HG03439 (cell line): ENCODE results near the gene SIK3.

Source experiments
- ATAC-seq: cut with Tn5 transposase; IDR thresholded peaks from one replicate; pipeline ENCODE4 v1.9.1; 2021; ENCODE audit warnings: mild to moderate bottlenecking, moderate library complexity; ENCODE audit not compliant: unreplicated experiment

Gene SIK3

GRCh38 chr11:116933961-116934360 is 164.3 kb downstream of the SIK3 start:
- ATAC-seq: no peak

DNA sequence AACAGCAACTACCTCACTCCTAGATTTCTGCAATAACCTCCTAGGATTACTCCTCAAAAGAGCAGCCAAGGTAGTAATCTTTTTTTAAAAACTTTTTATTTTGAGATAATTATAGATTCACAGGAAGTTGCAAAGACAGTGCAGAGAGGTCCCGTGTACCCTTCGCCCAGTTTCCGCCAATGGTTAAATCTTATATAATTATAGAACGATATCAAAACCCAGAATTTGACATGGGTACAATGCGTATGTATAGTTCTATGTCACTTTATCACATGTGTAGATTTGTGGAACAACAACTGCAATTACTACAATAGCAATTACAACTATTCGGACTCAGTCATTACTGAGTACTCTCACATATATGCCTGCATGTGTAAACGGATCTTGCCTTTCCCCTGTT is 166.0 kb downstream of the SIK3 start:
- ATAC-seq: no peak

DNA sequence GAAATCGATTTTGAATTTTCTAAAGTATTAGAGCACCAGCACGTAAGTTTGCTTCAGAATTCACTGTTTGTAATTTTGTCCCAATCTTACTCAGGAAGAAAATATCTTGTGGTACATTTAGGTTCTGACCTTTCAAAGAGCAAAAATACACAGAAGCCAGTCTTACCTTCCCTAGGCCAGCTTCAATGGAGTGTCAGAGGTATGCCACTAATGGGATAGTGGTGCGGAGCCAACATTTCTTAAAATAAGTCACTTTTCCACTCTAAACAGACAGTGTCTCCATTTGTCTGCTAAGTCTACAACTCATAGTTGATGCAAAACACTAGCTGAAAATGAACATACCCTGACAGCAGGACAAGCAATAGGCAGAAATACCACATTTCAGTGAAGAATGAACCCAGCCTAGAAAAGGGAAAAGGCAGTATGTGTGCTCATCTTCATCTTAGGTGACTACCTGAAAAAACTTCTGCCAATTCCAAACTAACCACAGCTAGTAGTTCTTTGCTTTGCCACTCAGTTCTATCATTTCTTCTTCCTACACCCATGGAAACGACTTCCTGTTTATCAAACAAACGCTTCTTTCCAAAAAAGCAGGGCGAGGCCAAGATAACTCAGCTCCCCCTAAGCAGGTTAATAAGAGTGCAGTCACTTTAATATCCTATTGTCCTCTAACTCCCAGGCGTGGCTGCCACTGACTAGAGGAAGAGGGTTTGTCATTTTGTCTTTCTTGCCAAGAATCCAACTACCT is 166.8 kb downstream of the SIK3 start:
- ATAC-seq: no peak

GRCh38 chr11:116930586-116930985 is 167.6 kb downstream of the SIK3 start:
- no peak for ATAC-seq

GRCh38 chr11:116930177-116930576 is 168.1 kb downstream of the SIK3 start:
- no peak for ATAC-seq

GRCh38 chr11:116929414-116930090 is 168.7 kb downstream of the SIK3 start:
- no peak for ATAC-seq

DNA sequence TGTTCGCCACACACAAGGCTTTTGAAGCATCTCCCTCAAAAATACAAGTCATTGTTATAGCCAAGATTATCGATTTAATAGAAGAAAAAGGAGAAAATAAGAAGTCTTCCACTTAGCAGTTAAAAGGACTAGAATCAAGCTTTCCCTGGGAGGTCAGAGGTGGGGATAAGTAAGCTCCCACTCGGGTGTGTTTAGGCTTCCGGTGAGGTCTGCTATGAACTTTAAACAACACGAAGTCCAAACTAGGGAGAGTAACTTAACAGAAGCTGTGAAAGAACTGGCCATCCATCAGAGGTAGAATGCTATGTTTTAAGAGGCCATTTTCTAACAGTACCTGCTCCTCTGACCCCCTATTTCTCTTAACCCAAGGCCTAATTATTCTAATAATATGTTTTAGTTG is 169.4 kb downstream of the SIK3 start:
- ATAC-seq: no peak

DNA sequence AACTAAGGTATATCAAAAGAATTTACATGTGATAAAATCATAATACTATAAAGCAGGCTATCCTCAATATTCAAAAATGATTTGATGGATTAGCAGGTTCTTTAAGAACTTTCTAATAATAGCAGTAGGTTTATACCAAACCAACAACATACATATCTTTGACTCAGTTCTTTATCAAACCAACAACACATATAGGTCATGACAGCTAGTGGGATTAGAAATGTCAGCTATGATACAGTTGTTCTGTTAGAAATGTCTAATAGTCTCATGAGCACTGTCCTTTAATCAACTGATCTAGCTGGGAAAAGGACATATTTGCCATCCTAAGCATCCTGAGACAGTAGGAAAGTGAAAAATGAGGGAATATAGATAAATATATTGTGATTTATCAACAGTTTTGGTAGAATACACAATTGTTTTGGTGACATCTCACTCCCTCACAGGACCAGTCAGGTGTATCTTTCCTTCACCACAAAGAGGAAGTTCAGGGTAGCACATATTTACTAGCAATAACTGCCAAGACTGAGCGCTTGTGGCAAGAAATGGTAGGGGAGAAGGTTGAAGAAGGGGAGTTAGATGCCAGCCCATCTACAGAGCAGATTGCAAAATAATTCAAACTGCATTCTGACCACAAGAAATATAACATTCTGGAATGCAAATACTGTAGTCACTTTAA is 170.0 kb downstream of the SIK3 start:
- ATAC-seq: peak; percentile 65

DNA sequence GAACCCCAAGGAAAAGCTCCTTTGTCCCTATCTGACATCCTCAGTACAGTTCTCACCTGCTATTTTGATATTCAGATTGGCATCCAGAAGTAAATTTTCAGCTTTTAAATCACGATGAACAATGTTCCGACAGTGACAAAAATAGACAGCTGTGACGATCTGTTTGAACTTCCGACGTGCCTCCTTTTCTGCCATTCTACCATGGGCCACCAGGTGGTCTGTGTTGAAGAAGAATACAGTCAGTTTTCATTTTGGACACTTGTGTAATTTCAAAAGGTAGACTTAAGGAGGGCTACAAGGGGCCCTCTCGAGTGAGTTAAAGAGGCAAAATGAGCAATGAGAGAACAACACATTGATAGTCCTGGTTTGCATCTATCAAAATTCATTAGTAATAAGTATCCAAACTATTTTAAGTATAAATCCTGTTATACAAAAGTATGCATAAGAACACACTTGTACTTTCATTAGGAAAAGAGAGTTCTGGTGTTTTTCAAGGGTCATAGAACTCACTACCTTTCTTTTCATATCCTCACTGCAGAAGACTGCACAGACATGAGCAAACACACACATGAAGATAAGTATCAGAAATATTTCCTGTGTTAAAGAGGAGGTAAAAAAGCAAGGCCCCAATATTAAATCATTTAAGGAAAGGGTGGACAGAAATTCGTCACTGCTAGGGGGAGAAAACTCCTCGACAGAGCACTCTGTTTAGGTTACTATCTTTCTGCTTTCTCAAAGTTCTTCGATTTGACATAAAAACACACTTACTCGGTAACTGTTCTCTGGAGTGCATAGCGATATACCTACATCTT is 170.9 kb downstream of the SIK3 start:
- ATAC-seq: no peak

DNA sequence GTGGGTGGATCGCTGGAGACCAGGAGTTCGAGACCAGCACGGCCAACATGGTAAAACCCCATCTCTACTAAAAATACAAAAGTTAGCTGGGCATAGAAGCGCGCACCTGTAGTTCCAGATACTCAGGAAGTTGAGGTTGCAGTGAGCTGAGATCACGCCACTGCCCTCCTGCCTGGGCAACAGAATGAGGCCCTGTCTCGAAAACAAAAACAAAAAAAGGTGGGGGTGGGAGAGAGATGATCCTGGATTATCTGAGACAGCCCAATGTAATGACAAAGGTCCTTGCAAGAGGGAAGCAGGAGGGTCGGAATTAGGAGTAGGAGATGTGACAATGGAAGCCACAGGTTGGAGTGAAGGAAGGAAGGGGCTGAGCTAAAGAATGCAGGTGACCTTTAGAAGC is 173.2 kb downstream of the SIK3 start:
- no peak for ATAC-seq

GRCh38 chr11:116918925-116919655 is 179.1 kb downstream of the SIK3 start:
- ATAC-seq: no peak

DNA sequence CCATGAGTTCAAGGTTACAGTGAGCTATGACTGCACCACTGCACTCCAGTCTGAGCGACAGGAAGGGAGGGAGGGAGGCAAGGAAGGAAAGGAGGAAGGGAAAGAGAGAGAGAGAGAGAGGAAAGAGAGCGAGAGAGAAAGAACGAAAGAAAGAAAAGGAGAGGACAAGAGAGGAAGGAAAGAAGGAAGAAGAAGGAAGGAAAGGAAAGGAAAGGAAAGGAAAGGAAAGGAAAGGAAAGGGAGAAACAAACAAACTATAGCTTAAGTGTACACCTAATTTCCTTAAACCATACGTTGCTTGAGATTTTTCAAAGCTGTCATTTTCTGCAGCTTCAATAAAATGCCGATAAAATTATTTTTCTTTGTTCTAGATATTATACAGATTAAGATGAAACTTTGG is 180.6 kb downstream of the SIK3 start:
- ATAC-seq: no peak

- ATAC-seq: no peak
Measured at GRCh38 chr11:116916886-116917285, 181.3 kb downstream of the SIK3 start.

GRCh38 chr11:116916052-116916451 is 182.2 kb downstream of the SIK3 start:
- no peak for ATAC-seq

GRCh38 chr11:116913000-116913399 is 185.2 kb downstream of the SIK3 start:
- no peak for ATAC-seq

DNA sequence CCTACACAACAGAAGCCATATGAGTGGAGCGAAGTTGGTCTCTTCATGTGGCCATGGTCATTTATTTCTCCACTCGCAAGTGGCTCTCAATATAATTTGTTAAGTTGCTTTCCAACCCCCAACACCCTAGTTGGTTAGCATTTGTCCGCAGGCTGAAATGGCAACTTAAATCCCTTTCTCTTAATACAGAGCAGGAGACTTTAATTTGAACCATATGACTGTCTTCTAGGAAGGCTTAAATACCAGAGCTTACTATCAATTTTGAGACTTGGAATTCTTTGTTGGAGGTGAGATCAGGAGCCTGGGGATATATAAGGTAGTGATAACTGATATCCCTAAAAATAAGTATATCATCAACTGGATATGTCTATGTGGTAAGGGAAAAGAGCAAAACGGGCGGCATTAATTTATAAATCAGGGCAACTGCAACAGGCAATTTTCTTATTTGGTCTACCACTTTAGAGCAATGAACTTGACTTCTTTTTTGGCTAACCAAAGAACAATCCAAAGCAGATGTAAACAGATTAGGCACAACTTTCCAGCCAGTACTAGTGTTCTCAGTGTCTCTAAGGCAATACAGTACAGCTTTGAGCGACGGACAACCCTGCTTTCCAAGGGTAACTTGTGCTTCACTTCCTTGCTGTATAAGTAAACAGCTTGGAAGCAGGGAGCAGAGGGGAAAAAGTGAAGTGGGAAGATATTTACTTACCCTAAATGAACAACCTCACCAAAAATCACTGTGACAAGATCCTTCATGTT is 186.1 kb downstream of the SIK3 start:
- no peak for ATAC-seq

GRCh38 chr11:116910847-116911246 is 187.4 kb downstream of the SIK3 start:
- no peak for ATAC-seq

- no peak for ATAC-seq
Measured at GRCh38 chr11:116910378-116910777, 187.8 kb downstream of the SIK3 start.

DNA sequence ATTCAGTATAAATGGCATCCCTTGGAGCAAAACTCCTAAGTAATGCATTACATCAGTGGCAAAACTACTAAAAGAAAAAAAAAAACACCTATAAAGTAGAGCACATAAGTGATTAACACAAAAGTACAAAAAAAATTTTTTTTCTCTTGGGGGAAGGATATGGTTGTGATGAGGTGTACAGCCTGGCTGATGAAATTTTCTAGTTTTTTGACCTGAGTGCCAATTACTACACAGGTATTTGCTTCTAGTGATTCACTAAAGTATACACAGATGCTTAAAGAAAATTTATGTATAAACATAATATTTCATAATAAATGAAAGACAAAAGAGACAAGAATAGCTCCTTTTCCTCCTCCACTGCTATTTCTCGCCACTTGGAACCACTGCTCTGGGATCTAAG is 189.0 kb downstream of the SIK3 start:
- no peak for ATAC-seq

- no peak for ATAC-seq
Measured at GRCh38 chr11:116906479-116906878, 191.7 kb downstream of the SIK3 start.
